AG08396 (cell line): ENCODE data around the gene ADARB2.

Experiments
- DNase-seq: peaks from one replicate; pipeline ENCODE4 v3.0.0; 2012; ENCODE audit warnings: low spot score, mixed read lengths

ADARB2 gene

DNA sequence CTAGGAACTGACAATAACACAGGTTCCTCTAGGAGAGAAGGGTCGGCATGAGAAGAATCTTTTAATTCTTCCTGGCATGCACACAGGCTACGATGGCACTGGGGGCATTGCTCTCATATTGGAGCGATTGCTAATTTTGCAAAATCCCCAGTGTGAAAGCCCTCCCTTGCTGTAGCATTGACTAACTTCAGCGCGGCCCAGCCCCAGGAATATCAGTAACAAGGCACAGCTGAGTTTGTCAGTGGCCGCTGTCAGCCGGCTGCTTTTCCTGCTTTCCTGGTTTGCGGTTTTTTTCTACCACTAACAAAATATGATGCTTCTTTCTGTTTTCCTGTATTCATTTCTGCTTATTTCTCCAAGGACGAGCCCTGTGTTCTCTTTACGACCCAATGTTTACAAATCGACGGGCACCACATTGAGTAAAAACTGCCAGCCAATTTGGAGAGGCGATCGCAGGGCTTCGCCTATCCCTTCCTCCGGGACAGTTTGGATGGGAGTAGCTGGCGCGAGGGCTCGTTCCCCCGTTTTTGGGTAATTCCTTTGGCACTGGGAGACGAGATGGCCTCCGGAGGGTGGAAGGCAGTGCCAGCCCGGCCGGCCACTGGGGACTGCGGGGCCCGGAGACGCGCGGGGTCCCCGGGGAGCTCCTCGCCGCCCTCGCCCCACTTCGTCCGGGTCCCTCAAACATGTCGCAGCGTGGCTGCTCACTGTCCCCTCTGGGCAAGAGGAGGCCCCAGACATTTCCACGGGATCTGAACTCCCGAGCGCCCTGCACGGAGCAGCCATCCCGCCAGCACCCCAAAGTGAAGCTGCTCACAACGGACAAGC, 967 bp downstream of the ADARB2 start:
- DNase-seq, result no peak

DNA sequence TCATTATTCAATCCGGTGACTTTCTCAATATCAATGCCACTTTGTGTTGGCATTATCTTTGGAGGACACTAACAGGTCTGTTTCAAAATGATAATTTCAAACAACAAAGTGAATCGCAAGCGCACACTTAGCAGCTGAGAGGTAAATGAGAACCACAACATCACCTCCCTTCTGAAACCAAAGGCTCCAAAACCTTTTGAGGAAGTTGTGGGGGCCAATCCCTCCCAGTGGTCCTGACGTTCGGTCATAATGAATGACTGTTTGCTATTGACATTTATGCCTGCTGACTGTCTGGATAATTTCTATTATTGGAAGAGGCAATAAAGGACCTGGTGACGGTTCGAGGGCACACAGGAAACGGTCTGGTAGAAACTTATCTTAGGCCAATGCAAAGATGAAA, 1.8 kb downstream of the ADARB2 start:
- DNase-seq, result no peak

DNA sequence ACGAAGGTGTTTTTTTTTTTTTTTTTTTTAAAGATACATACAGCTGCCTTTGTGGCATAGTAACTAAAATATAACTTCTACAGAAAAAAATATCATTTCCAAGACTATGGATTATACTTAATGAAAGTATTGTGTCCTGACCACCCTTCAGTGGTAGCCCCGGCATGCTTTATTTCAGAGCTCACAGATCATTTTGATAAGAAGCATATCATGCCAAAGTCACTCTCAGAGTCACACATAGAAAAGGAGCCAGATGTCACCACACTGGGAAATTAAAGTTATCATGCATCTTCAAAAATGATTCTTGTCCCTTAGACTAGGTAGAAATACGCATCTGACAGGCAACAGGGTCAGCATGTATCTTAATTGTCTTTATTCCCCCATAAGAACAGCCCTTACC, 3.0 kb downstream of the ADARB2 start:
- DNase-seq, result no peak

DNA sequence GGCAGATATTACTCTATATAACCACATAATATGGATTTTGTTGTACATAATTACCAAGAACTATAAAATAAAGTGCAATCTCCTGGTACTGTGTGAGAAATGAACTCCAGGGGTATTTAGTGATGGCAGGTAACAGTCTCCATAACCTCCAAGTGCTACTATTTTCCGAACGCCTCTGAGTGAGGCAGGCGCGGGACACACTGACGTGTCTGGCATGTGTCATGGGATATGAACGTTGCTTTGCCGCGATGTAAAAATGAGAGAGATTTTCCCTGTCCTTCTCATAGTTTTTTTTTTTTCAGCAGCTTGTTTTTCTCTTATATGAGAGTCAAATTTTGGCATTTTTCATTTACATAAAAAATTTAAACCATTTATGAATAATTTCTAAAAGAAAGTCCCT, 3.6 kb downstream of the ADARB2 start:
- DNase-seq, result no peak

DNA sequence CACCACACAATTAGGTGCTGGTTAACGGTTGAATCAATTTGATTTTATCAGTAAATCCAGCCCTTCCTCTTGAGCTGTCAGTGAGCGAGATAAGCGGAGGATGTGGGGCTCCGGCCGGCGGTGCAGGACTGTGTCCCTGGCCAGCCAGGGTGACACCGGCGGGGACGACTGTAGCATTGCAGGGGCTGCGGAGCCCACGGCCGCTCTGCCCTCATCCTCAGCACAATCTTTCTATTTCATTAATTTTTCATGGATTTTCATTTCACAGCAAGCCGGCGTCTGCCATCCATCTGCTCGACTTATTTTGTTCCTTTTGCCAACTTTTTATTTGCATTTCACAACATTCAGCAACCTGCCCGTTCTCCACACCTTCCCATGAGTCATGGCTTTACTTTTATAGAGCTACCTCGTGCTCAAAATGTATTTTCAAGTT, 4.7 kb downstream of the ADARB2 start:
- DNase-seq, result no peak

DNA sequence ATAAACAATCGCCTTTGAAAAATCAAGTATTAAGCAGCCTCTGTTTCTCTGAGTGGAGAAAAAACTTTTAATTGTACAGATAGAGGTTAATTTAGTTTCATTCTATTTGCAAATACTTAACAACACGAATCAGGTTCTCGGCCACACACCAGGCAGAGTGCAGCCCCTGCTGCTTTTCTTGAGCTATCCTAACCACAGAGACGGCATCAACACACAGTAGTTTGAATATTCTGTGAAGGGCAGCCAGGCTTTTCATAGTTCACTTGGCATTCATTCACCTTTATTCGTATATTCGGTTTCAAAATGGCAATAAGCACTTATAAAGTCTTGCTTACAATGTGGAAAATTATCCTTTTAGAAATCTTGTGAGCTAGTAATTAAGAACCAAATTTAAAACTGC, 5.7 kb downstream of the ADARB2 start:
- no peak for DNase-seq

DNA sequence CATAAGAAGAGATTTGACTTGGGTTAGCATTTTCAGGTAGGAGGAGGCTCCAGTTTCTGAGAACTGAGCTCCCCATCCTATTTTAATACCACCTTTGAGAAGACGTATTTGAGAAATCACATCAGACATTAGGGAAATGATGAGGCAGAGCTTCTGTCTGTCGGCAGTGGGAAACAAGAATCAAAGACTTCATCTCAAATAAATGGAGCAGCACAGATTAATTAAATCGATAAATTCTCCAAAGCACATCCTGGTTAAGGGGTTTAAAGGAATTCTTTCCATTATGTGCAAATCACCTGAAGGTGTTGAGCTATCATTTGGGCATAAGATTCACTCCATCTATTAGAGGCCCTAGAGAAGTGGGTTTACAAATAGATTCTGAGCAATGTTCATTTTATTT, 7.6 kb downstream of the ADARB2 start:
- no peak for DNase-seq

DNA sequence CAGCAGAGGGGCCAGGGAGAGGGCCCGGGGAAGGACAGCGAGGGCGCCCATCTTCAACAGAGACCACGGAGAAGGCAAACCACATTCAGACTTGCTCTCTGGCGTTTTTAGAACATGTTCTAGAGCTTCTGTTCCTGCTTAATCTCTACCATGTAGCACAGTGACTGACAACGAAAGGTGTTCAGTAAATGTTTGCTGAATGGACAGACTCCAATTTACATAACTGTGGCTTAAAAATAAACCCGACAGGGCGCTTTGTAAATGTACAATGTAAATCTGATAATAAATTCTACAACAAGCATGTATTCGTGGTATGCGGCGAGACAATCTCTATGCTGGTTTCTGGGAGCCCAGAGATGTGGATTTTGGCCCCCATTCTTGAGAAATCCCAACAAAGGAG, 10.5 kb downstream of the ADARB2 start:
- no peak for DNase-seq

DNA sequence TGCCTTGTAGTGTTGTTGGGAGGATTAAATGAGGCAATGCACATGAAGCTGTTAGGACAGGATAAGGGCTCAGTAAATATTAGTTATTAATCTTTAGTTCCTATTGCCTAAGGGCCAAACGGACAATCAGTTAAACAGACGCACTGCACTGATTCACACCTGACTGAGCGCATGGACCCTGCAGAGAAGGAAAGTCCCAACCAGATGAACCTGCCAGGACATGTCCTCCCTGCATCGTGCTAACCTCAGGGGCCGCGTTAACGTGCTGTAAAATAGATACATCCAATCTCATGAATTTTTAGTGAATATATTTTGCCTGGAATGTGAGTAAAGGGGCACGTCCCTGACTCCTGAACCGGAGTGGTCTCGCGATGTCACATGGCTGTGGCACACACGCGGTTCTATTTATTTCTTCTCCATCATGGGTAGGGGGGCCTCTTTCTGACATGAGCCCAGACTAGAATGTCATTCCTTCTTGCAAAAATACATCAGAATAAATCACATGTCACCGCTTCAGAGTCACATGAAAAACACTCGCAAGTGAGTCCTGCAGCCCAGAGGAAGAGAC, 12.3 kb downstream of the ADARB2 start:
- no peak for DNase-seq

DNA sequence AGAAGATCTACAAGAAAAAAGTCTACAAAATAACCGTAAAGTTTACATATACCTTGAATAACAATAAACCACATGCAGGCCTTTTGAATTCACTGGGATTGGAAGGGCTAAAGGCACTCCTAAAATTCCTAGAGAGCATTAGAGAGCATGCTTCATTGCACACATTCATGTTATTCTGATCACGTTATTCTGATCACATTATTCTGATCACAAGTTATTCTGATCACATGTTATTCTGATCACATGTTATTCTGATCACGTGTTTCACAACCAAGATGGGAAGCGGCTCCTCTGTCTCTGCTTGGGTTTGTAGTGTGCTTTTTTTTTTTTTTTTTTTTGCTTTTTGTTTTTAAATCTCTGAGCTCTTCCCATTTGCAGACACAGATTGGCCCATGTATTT, 20.5 kb downstream of the ADARB2 start:
- DNase-seq, result no peak

DNA sequence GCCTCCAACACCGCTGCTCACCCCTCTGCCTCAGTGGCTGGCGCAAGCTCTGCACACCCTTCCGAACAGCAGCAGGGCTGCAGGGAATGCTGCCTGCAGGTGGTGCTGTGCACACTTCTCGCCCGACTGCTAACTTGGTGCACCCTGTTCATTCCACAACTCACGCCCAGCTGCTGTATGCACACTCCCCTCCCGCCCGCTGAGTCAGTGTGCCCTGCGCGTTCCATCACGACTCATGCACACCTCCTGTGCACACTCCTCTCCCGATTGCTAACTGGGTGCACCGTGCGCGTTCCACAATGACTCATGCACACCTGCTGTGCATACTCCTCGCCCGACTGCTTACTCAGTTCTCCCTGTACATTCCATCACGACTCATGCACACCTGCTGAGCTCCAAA, 21.5 kb downstream of the ADARB2 start:
- DNase-seq, result no peak

DNA sequence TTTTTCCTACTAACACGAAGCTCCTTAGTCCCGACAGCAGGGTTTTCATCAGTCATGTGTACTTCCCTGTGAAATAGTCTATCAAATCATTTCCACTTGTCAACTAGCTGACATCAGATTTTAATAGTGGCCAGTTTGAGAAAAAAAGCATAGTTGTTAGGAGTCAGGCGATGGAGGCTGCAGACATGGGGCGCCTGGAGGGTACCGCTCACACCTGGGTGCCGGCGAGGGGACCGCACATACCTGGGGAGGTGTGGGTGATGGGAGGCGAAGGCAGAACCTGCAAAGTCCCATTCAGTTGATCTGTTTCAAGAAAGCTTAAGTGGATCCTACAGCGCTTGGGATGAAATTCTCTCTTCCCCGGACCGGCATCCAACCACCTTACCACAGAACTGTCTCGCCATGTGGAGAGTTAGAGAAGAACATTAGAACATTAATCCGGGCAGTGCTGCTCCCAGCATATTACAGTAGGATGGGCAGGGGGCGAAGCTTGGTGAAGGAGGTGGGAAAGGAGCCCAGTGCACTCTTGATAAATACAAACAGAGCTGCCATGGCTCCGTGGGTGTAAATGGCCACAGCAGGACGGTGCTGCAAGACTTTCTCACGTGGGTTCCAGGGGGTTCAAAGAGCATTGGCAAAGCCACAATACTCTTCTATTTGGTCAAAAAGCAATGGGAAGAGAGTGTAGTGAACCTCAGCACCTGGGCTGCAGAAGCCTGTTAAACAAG, 24.2 kb downstream of the ADARB2 start:
- no peak for DNase-seq

DNA sequence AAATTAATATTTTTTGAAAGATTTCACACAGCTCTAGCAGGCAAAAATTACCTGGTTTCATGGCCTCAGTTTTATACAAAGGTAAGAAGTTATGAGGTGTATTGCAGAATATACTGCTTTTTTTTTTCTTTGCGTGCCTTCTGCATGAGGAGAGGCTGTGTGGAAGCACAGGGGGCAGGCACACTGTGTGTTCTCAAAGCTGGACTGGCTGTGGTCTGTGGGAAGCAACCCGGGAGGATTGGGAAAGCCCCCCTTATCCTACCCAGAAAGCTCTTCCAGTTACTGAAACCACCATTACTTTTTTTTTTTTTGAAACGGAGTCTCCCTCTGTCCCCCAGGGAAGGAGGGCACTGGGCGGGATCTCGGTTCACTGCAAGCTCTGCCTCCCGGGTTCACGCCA, 25.0 kb downstream of the ADARB2 start:
- DNase-seq, result no peak

DNA sequence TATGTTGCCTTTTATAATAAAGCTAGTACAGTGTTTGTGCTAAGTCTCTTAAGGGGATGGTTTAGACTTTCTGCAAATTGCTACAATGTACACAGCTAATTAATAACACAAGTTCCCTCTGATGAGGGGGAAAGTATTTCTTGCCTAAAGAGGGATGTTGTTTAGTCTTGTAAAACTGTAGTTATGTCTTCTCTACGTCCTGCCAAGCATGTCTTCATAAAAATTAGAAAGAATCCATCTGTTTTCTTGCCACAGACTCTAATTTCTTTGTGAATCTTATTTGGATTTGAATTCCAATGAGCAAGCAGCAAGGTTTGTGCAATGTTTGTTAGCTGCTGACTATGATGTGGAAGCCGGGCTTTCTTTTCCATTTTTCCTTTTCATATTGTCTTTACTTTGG, 28.2 kb downstream of the ADARB2 start:
- DNase-seq, result no peak

DNA sequence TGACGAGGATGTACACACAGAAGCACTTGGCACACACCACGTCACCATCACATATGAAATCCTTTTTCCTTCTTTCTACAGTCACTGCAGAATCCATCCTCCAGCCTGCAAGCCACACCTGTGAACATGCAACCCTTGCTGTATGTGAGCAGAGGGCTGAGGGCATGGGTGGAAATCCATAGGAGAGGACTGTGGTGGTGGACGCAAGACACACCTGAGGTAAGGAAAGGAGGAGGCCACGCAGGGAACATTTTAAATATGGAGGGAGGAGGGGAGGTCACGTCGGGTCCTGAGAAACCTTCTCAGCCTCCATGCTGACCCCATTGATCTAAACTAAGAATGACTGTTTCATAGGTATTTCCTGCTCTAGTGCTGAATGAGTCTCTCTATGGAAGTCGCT, 28.6 kb downstream of the ADARB2 start:
- no peak for DNase-seq

DNA sequence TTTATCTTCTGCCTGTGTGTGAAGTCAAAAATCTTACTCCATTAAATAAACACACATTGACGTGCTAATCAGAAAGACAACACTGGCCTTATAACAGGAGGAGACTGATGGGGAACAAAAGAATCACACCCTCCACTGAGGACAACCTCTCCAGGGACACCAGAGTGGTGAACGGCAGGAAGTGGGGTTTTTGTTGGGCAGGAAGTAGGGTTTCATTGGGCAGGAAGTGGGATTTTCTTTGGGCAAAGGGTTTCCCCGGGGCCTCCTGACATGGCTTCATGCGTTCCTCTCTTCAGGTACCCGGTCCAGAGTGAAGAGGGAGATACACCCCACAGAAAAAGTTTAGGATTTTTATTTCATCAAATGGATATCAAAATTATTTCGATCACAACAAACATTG, 30.6 kb downstream of the ADARB2 start:
- DNase-seq, result no peak

DNA sequence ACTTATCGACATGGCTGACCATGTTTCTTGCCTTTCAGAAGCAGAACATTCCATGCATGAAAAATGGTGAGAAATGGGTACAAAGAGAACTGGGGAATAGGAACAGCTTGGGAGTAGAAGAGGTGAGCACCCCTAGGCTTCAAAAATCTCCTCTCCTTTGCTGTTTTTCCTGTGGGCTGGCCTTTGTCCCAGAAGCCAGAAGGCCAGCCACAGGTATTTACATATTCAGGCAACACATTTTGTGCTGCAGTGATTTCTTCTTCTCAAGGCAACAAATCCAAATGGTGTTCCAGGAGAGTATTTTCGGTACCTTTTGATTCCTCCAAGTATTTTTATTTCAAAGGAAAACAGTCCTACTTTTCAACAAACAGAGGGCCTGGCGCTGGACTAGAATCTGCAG, 31.1 kb downstream of the ADARB2 start:
- no peak for DNase-seq

DNA sequence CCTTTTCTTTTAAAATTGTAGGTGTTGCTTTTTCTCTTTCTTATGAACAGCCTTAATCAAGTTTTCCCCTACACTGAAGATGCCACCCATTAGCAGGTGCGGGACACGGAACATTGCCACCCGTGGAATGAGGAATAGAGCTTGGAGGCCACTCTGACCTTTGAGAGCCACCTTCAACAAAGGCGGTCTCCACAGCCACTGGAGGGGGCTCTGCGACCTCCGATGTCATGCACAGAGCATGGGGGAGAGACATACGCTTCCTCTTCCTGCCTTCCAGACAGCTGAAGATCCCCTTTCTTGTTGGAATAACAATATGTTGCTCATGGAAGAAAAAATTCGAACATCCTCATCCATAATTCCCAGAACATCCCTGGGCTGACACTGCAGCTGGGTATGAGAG, 39.1 kb downstream of the ADARB2 start:
- DNase-seq, result no peak

DNA sequence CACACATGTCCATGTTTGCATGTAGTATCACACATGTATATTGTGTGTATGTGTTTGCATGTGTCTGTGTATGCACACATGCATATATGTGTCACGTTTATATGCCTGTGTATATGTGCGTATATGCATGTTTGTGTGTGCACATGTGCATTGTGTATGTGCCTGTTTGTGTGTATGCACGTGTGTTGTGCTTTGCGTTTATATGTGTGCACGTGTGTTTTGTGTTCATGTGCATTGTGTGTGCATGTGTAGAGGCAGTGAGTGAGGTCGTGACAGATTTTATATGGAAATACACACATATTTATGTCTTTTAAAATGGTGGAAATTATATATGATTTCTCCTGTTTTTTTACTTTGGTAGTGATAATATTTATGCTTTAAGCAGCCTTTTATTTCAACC, 41.2 kb downstream of the ADARB2 start:
- DNase-seq, result no peak

DNA sequence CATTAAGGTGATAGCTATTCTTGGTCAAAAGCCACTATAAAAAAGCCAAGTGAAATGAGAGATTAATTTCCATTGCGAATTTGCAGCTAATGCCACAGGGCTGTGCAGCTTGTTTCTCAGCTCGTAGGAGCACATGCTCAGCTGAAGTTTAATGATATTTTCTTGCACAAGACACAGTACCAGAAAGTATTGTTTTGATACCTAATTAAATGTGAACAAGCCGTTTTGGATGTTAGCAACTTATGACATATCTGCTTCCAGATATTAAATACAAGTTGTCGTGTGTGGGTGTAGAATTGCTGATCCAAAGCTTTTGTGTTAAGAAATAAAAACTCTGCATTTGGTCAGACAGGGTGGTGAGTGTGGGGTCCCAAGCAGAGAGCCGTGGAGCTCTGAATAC, 47.2 kb downstream of the ADARB2 start:
- no peak for DNase-seq

DNA sequence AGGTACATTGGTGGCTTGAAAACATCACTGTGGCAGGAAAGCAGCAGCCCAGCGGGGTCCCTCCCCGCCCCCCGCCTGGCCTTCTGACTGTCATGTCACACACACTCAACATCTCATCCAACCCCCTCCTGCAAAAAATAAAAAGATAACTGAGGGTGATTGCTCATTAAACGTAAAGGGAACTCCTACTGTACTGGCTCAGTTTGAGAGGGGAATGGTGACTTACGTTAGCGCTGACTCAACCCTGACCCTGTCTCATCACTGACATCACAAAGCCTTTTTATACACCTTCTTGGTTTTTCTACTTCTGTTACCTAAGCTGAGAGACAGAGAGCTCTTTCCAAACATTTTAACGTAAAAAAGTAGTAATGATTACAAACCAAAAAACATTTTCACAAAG, 48.8 kb downstream of the ADARB2 start:
- no peak for DNase-seq

DNA sequence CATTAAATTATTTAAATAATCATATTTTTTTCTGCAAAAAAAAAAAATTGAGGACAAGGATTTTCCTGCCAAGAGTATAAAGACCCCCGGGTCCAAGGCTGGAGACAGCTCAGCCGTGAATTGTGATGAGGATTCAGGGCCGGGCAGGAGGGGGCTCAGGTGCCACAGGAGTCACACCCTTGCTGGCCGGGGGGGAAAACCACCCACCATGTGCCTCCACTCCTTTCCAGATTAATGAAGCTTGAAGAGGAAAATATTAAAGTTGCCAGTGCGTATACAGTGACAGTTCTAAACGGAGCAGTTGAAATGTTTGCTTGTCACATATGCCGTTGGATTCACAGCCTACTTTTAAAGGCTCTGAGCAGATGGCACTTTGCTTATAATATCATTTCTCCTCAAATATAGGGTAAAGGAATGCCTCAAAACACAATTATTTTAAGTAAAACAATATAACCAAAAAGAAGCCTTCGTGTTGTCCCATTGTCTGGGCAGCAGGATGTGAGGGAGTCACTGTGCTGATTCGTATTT, 49.6 kb downstream of the ADARB2 start:
- no peak for DNase-seq

DNA sequence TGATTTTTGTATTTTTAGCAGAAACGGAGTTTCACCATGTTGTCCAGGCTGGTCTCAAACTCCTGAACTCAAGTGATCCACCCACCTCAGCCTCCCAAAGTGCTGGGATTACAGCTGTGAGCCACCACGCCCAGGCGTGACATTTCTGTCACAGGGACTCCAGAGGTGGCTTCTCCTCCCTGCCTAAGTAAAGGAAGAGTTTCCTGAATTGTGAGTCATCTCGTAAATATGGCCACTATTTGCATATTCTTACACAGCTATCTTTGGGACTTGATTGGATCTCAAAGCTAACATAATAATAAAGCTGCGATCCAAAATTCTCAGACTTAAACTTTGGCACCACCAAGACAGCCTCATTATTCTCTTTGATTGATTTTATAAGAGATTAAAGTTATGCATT, 50.1 kb downstream of the ADARB2 start:
- DNase-seq, result no peak

DNA sequence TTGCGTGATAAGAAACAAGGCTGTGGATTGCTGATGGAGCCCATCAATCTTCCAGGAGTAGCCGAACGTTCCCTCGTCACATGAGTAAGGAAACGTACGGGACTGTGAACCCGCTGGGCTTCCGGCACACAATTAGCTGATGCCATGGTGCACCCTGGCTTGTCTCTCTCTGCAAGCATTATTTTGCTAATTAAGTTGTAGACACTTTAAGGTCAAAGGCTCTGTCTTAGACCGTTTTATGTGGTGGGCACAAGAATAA, 50.9 kb downstream of the ADARB2 start:
- no peak for DNase-seq
